GM18519 (cell line): ENCODE measurements around the gene AKAP6.

Experiments used
- ATAC-seq: cut with Tn5 transposase; IDR thresholded peaks from one replicate; pipeline ENCODE4 v1.9.1; 2021; ENCODE audit warnings: mild to moderate bottlenecking, moderate library complexity; ENCODE audit not compliant: unreplicated experiment, low FRiP score

AKAP6 gene

DNA sequence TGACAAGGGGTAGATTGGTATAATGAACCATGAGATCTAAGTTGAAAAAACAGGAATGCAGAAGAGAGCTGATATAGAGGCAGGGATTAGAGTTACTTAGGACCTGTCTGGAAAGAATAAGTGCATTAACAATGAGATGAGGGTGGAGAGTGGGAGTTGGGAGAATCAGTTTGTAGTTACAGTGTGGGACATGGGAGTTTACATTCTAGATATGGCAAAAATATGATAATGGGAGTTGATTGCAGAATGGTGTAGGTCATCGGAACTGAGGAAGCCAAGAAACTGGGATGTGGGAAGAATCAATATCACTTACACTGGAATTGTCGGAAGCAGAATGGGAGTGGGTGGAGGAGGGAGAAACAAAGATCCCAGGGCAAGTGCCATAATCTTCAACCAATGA lies 308.5 kb downstream of the AKAP6 start:
- ATAC-seq = no peak

DNA sequence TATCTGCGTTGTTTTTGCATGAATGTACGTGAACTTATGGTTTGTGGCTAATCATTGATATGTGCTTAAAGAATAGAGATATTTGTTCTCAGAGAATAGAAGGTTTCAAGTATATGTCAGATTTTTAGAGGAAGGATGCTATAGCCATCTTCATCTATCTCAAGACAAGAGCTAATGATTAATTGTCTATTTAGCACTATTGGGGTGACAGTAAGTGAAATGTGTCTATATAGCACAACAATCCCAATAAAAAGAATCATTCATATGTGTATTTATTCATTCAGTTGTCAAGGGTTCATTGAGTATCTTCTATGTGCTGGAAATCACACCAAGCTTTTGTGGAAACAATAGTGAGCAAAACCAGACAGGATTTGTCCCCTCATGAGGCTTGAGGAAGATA lies 310.1 kb downstream of the AKAP6 start:
- no peak for ATAC-seq

DNA sequence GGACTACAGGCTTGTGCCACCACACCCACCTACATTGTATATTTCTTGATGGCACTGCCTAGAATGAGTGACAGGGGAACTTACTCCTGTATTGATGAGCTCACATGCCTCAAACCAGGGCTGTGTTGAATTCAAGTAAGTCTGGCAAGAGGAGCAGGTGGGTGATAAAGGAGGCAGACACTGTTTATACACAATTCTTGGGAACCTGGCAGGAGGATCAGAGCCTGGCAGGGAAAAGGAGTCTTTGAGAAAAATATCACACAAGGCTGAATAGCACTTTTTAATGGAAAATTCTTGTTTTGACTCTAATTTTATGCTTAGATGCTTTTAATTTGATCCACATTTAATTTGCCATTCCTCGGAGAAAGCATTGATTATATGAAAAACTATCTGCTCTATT lies 316.5 kb downstream of the AKAP6 start:
- ATAC-seq = no peak

DNA sequence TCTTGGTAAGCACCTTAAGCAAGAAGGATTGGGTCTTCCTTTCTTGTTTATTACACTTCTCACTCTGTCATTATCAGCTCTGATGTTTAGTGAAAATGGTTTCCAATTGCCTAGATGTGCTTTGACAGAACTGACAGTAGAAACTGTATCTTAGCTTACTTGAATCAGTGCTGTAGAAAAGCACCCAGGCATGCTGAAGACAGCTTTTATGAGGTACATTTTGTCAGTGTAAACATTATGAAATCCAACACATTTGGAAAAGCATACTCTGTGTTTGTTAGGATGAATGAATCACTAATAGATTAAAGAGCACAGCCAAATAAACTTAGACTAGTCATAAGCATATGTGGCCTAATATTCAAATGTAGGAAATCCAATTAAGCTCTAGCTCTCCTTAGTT lies 319.3 kb downstream of the AKAP6 start:
- ATAC-seq = no peak

DNA sequence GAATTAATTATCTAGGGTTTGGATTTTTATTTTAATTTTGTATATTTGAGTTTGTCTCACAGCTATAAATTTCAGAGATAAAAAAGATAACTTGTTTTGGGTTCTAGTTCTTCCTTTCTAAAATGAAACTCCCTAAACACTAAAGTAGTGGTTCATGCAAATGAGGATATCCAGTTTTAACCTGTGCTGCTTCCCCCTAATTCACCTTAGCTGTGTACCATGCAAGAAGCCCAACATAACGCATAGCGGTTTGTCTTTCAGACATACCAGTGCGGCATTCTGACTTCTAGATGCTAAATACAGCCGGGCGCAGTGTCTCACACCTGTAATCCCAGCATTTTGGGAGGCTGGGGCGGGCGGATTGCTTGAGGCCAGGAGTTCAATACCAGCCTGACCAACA lies 320.9 kb downstream of the AKAP6 start:
- no peak for ATAC-seq

DNA sequence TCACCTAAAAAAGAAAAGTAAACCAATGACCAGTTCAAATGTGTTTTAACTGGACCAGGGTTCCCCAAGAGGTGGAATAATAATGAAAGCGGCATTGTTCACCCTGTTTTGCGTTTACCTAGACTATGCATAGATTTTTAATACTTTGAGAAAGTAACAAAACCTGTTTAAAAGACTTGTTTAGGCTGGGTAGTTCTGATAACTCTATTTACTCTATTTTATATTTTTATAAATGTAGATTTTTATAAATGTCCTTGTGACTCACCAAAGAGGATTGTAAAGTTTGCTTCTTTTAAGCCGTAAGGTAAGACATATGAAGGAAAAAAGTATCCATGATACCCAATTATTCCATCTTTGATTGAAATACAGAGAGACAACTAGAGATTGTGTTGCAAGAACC lies 321.6 kb downstream of the AKAP6 start:
- ATAC-seq = no peak

DNA sequence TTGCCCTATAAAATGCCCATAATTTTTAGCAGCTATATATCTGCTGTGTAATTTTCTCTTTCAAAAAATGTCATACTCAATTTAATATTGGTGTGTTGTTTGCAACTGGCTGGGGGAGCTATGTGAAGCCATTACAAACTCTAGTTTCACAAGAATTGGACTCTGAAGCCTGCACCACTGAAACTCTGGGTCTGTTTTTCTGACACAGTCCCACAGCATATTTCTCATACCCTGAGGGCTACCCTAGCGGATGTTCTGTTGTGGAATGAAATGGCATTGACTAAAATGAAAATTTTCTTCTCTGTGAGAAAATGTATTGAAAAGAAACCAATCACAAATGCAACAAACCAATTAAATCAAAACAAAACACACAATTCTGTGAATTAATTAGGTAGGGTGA lies 325.0 kb downstream of the AKAP6 start:
- ATAC-seq = no peak

DNA sequence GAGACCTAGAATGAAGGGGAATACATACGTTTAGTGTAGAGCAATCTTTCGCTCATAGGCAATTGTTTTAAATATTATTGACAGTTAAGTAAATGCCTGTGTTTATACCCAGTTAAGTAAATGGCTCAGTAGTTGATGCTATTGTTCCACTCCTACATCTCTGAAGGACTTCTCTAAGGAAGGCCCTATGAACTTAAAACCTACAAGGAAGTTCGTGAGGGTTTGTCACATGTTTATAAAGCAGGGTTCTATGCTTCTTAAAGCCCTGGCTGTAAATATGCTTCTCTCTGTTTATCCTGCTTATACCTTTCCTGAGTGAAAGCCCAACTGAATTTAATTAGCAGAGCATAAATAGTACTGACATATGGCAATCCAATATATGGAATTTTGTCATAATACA lies 327.5 kb downstream of the AKAP6 start:
- ATAC-seq = no peak

DNA sequence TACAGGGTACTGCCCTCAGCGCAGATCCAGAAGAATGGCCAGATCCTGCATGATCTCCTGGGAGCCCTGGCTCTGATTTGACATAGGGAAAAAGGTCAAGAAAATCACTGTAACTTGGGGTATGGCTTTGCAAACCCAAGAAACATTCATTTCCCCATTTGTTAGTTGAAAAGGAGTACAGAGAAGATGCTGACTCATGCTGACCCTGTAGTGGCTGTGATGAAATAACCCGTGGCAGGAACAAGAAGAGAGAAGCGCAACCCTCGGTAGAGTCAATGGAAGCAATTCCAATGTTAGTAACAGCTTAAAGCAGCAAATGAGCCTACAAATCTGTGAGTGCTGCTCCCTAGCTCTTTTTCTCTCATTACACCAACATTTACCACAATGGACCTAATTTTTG lies 328.0 kb downstream of the AKAP6 start:
- peak; percentile 71 for ATAC-seq

DNA sequence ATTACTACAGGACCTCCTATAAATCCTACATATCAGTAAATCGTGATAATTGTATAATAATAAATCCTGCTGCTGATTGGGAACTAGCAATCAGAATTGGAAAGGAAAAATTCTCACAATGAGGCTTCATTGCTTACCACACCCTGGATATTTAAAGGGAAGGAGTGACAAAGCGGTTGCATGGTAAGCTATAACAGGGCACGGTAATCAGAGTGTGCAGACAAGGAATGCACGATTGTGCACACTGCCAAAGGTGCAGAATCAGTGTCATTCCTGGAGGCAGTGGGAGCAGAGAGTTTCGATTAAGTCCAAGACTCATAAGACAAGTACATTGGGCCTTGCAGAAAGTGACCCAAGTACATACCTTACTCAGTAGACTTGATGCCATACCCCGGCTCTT lies 332.1 kb downstream of the AKAP6 start:
- no peak for ATAC-seq

DNA sequence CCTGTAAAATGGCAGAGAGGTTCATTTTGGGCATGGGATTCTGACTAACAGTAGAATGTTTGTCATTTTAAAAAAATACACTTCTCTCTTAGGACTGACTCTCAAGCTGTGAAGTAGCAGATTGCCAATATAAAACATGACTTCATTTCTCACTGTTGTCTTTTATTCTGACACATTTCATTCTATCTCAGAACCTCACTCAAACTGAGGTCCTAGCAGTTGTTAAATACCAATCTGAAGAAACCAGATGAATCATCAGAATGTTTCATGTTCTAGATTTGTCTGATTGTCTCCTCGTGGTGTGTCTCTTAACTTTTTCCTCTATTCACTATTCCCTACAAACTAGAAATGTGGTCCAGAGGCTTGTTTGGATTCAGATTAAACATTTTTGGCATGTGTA lies 333.1 kb downstream of the AKAP6 start:
- no peak for ATAC-seq

DNA sequence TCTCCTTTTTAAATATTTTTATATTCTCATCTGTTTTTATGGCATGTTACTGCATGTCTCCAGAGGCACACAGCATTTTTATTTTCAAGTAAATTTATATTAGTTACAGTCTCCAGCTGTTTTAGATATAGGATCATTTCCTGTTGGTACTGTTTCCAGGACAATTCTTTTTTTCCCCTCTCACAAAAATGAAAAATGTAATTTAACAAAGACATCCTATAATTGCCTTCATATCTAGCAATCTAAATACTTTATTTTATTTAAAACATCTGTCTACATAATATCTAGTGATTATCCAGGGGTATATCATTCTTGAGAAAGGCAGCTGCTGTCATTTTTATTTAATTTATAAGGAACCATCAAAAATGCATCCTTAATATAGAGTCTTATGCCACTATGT lies 337.2 kb downstream of the AKAP6 start:
- ATAC-seq = no peak

DNA sequence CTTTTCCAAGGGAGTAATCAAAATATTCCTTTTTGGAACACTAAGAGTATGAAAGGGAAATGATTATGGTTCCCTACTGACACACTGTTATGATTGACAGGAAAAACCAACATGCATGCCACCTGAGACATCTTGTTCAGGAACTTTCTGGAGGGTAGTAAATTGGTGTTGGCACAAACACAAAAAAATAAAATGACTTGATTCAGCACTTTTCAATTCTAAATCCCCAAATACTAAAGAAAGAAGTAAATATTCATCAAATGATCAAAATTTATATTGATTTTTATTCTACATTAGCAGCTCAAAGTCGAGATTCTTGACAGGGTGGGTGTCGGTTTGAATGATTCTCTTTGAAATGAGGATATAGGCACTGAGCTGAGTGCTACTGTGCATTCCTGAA lies 338.2 kb downstream of the AKAP6 start:
- no peak for ATAC-seq

DNA sequence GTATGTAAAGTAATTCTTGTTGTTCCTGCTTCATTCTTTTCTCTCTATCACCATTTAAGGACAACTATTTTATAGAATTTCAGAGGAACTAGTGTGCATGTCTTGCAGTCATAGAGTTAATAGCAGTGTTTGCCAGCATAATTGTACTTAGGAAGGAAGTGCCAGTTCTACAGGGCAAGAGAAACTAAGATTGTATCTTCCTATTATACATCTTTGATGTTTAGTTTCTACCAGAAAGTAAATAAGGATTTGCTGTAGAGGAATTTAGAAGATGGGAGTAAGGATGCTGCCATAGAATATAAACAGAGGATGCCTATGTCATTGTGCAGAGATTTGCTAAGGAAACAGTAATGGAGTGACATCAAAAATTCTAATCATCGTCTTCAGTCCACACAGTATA lies 338.7 kb downstream of the AKAP6 start:
- no peak for ATAC-seq

DNA sequence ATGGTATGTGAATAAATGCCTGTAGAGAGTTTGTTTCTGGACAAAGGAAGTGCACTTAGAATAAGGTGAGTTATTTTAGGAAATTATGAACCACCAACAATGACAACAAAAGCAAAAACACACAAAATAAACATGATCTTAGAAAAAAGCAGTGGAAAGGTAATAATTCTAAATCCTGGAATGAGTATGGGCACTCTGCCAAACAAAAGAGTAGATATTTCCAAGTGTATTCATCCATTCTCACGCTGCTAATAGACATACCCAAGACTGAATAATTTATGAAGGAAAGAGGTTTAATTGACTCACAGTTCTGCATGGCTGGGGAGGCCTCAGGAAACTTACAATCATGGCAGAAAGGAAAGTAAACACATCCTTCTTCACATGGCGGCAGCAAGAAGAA lies 340.3 kb downstream of the AKAP6 start:
- ATAC-seq = no peak

DNA sequence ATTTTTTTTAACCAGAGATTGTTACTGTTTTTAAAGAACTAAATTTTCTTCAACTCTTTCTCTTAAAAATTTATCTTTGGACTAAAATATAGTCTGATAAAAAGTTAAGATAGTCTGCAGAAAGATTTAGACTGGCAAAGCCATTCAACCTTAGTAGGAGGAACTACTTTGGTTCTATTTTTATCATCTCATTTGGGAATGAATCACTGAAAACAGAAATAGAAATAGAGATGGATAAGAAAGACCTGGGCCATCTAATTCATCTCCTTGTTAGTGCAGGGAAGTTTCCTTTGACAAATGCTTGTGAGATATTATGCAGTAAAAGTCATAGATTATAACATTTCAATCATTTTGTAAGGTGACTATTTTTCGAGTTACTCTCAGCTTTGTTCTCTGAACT lies 346.3 kb downstream of the AKAP6 start:
- no peak for ATAC-seq

DNA sequence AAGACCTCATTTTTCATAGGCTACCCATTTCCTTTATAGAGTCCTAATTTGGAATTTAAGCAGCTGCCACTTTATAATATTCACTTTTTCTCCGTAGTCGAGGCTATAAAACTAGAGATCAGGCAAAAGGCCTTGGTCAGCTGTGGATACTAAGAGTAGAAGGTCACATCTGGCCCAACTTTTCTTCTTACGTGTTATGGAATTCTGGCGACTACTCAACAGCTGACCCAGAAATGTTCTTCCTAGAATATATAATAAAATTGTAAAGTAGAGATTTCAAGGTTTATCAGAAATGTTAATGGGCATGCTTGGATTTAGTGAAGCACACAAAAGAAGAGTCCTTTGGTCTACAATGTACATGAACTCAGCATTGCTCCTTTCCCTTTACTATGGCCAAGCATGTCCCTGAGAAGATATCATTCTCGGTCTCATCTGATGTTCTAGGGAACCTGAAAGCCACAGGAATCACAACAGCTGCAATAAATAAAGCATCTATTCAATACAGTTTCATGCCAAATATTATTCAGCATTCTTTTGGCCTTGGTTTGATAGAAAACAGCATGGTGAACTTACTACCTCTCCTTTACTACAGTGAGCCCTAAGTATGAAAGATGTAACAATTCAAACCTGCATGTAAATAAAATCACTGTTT lies 348.2 kb downstream of the AKAP6 start:
- ATAC-seq = no peak

DNA sequence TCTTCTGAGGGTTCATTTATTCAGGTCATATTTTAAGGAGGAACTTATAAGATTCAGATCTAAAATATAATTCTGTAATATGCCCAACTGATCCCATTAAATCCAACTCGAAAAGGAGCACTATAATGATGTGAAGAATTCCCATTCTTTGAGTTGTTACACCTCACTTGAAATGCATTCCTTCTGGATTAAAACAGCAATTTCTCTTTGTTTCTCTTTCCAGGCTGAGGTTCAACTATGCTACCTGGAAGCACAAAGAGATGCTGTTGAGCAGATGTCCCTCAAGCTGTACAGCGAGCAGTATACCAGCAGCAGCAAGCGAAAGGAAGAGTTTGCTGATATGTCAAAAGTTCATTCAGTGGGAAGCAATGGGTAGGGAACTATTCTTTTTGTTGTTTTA lies 349.0 kb downstream of the AKAP6 start:
- no peak for ATAC-seq

DNA sequence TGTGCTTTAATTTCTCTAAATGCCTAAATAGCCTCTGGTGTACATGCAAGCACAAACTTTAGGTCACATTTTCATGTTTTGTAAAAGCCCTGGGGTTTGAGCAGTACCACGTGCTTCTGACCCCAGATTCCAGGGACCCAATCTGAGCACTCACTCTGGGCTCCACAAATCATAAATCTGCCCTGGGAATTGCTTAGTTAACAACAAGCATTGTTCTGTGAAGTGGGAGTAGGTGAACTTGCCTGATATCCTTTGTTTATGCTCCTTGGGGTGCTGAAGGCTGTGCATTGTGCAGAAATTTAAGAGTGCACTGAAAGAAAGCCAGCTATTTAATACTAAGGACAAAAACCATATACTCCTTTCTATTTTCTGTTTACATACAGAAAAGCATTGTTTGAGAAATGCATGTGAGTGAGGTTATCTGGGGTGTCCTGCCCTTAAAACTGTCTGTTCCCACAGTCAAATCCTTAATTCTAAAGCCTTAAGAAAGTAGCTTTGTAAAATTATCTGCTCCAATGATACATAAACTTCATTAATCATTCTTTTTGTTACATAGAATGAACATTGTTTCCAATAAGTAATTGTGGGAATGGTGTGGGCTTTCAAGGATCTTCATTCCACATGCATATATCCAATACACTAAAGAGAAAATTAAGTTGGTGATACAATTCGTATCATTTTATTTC lies 351.0 kb downstream of the AKAP6 start:
- no peak for ATAC-seq

DNA sequence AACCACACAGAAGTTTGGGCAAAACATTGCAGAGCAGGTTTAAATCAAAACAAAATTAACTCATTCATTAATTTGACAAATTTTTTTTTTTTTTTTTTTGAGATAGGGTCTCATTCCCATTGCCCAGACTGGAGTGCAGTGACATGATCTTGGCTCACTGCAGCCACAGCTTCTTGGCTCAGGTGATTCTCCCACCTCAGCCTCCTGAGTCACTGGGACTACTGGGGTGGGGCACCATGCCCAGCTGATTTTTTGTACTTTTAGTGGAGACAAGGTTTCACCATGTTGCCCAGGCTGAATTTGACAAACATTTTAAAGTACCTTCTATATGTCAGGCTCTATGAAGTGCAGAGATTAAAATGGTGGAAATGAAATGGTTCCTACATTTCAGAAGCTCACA lies 352.5 kb downstream of the AKAP6 start:
- no peak for ATAC-seq

DNA sequence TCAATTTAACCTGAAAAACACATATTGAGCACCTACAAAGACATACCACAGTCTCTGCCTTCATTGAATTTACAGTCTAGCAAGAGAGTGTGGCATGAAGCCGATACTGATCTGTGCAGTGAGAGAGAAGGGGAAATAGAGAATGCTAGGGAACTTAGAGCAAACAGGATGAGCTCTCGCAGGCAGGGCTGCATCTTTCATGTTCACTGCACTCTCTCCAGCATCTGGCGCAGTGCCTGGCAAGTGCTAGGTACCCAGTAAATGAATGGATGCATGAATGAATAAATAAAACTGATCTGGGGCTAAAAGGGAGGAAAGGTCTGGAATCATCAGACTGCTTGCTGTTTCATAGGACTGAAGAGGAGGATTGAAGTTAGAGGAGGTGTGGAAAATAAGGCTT lies 353.1 kb downstream of the AKAP6 start:
- no peak for ATAC-seq

DNA sequence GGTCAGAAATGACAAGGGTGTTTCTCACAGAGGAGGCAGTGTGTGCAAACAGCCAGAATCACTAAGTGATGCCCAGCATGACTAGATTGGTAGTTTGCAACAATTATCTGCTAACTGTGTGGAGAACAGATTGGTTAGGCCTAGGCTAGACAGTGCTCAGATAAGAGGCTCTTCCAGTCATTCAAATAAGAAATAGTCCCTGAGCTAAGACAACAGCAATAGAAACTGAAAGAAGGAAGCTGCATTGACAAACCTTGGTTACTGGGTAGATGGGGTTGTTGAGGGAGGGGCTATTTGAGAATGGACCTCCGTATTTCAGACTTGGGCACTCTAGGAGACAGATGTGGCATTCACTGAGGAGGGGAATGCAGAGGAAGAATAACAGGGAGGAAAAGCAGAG lies 354.6 kb downstream of the AKAP6 start:
- ATAC-seq = peak; percentile 82

DNA sequence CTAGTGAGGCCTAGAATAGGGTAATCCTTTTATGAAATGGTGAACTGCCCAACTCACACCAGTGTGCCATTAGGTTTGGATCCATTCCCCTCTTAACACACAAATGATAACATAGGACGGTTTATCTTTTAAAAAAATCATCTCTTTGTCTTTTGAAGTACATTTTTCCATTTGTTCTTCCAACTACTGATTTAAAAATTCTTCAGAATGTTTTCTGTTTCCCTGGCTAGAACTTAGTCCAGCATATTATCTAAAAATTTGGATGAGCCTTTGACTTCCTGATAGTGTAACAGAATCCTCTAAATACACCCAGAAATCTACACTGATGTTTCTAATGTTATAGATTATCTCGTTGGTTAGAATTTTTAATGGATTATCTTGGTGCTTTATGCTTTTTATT lies 359.8 kb downstream of the AKAP6 start:
- no peak for ATAC-seq
